Astrocyte (in vitro differentiated cells and primary cell): ENCODE results near the gene ACTL6B. TPM values are rescaled to one million over a fixed set of nuclear protein-coding genes. Genes with fewer than 3 reads are reported as not detected.

Source experiments
- DNase-seq: peaks from one replicate; pipeline ENCODE4 v3.0.0-alpha.2; 2010; ENCODE audit warnings: low read depth
- FAIRE-seq: peaks from 2 replicates; lab custom pipeline; 2011; peaks lifted over from hg19 to GRCh38; lab: Jason Lieb, UNC
- H2AFZ ChIP-seq: 2 replicates; pipeline ENCODE4 v1.6.0; 2012; ENCODE audit warnings: low read depth, low read length, inconsistent platforms
- H3K27ac ChIP-seq: 2 replicates; pipeline ENCODE4 v1.5.1; 2011; ENCODE audit warnings: low read depth, low read length, inconsistent platforms
- H3K27me3 ChIP-seq: 2 replicates; pipeline ENCODE4 v1.6.0; 2011; ENCODE audit warnings: low read length, inconsistent platforms; ENCODE audit not compliant: insufficient read depth
- H3K36me3 ChIP-seq: 2 replicates; pipeline ENCODE4 v1.5.1; 2011; ENCODE audit warnings: low read length, inconsistent platforms; ENCODE audit not compliant: insufficient read depth
- H3K4me1 ChIP-seq: 2 replicates; pipeline ENCODE4 v1.5.1; 2011; ENCODE audit warnings: low read length, inconsistent platforms; ENCODE audit not compliant: insufficient read depth
- H3K4me2 ChIP-seq: 2 replicates; pipeline ENCODE4 v1.6.0; 2012; ENCODE audit warnings: low read length, inconsistent platforms
- H3K4me3 ChIP-seq: 2 replicates; pipeline ENCODE4 v1.5.1; 2011; ENCODE audit warnings: low read depth, mild to moderate bottlenecking, low read length, inconsistent platforms; ENCODE audit not compliant: insufficient read depth
- H3K79me2 ChIP-seq: 2 replicates; pipeline ENCODE4 v1.6.0; 2012; ENCODE audit warnings: mild to moderate bottlenecking, low read length, inconsistent platforms; ENCODE audit not compliant: insufficient read depth
- H3K9ac ChIP-seq: 2 replicates; pipeline ENCODE4 v1.6.0; 2012; ENCODE audit warnings: mild to moderate bottlenecking, low read length, inconsistent platforms
- H3K9me3 ChIP-seq: 2 replicates; pipeline ENCODE4 v1.5.1; 2012; ENCODE audit warnings: low read depth, mild to moderate bottlenecking, low read length, inconsistent platforms; ENCODE audit not compliant: insufficient read depth
- H4K20me1 ChIP-seq: 2 replicates; pipeline ENCODE4 v1.6.0; 2012; ENCODE audit warnings: low read length, inconsistent platforms; ENCODE audit not compliant: insufficient read depth
- H3K27ac Mint-ChIP-seq: one replicate; pipeline ENCODE4 v1.8.0; 2021; ENCODE audit warnings: mild to moderate bottlenecking, mixed read lengths; ENCODE audit not compliant: unreplicated experiment
- H3K27me3 Mint-ChIP-seq: one replicate; pipeline ENCODE4 v1.8.0; 2021; ENCODE audit warnings: low read depth, mixed read lengths; ENCODE audit not compliant: unreplicated experiment
- H3K36me3 Mint-ChIP-seq: one replicate; pipeline ENCODE4 v1.8.0; 2021; ENCODE audit warnings: low read depth, mixed read lengths; ENCODE audit not compliant: unreplicated experiment
- H3K4me1 Mint-ChIP-seq: one replicate; pipeline ENCODE4 v1.8.0; 2021; ENCODE audit warnings: low read depth, mixed read lengths; ENCODE audit not compliant: unreplicated experiment
- H3K4me3 Mint-ChIP-seq: one replicate; pipeline ENCODE4 v1.8.0; 2021; ENCODE audit warnings: mild to moderate bottlenecking, moderate library complexity, mixed read lengths; ENCODE audit not compliant: unreplicated experiment
- H3K9me3 Mint-ChIP-seq: one replicate; pipeline ENCODE4 v1.8.0; 2021; ENCODE audit warnings: mild to moderate bottlenecking, mixed read lengths; ENCODE audit not compliant: unreplicated experiment
- EZH2 ChIP-seq: IDR thresholded peaks from 2 replicates; pipeline ENCODE4 v1.6.1; 2012; ENCODE audit warnings: mild to moderate bottlenecking, low read length, inconsistent platforms; ENCODE audit not compliant: insufficient read depth
- total RNA-seq: library from RNA; stranded (reverse); gene quantifications from 2 replicates; pipeline ENCODE4 v1.2.1, GENCODE V29; 2021
- TF ChIP-seq, protein P1 (sequence below): IDR thresholded peaks from 2 replicates; pipeline ENCODE4 v1.5.1; 2011; ENCODE audit warnings: low read depth, mild to moderate bottlenecking, inconsistent platforms, low read length, moderate library complexity; ENCODE audit not compliant: insufficient read depth

Gene ACTL6B
- total RNA-seq, 1 donor from 2014 or later = not detected

DNA sequence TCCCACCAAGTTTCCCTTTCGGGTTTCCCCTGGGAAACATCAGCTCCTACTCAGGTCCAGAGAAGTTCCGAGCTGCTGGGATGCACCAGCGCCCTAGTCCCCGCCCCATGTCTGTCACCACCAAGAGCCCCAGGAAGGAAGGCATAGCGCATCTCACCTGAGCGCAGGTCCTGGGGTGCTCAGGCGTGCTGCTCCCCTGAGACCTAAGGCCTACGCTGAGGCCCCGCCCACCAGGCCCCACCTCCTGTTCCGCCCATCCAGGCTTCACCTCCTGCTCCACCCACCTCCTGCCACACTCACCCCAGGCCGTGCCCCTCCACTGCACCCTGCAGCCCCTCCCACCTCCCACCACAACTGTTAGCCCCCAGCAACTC lies 13.7 kb downstream of the ACTL6B start:
- Mint-ChIP-seq H3K4me3 (no peak overlapping the region), H3K27ac (no peak overlapping the region), H3K36me3 (no peaks in the 10 kb centered on the region), H3K9me3 (no peaks in the 10 kb centered on the region), H3K4me1 (no peaks in the 10 kb centered on the region), H3K27me3 (peaks cover 32% of the 10 kb centered on the region)
- Histone ChIP-seq H3K4me2 (no peak overlapping the region), H2AFZ (no peak overlapping the region), H3K4me3 (no peak overlapping the region), H3K9ac (no peak overlapping the region), H3K27me3 (peaks cover 10% of the 10 kb centered on the region), H3K9me3 (no peaks in the 10 kb centered on the region), H3K79me2 (no peaks in the 10 kb centered on the region), H3K36me3 (no peaks in the 10 kb centered on the region), H4K20me1 (no peaks in the 10 kb centered on the region), H3K4me1 (no peaks in the 10 kb centered on the region), H3K27ac (no peak overlapping the region)
- no peak for FAIRE-seq
- no peak for DNase-seq
- TF ChIP-seq EZH2 = no peak
- TF ChIP-seq, protein P1, sequence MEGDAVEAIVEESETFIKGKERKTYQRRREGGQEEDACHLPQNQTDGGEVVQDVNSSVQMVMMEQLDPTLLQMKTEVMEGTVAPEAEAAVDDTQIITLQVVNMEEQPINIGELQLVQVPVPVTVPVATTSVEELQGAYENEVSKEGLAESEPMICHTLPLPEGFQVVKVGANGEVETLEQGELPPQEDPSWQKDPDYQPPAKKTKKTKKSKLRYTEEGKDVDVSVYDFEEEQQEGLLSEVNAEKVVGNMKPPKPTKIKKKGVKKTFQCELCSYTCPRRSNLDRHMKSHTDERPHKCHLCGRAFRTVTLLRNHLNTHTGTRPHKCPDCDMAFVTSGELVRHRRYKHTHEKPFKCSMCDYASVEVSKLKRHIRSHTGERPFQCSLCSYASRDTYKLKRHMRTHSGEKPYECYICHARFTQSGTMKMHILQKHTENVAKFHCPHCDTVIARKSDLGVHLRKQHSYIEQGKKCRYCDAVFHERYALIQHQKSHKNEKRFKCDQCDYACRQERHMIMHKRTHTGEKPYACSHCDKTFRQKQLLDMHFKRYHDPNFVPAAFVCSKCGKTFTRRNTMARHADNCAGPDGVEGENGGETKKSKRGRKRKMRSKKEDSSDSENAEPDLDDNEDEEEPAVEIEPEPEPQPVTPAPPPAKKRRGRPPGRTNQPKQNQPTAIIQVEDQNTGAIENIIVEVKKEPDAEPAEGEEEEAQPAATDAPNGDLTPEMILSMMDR = no peak

DNA sequence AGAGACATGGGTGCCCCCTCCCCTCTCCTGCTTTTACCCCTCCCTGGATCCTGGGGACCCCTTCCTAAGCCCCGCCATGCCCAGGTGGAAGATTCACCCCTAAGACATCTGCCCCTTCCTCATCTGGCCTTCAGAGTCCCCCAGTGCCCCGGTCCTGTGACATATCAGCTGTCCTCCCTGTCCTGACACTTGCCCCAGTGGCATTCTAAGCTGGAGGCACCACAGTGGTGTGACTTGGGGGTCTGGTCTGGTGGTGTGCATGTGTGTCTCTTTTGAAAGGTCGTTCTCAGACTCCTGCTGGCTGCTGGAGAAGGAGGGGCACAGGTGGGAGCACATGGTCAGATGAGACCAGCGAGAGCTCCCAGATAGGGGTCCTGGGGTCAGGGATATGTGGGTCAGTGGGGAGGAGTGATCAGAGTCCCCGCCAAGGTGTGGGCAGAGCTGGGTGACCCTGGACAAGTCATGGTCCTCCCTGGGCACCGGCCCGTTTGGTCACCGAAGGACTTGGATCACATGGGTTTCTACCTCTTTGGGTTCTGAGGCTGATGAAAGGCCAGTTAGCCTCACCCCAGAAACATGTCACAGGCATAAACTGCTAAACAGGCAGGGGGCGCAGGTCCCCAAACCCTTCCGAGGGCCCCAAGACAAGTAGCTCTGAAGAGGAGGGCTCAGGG lies 14.3 kb downstream of the ACTL6B start:
- no peak overlapping the region for H3K27ac Mint-ChIP-seq
- no peaks in the 10 kb centered on the region for H3K9me3 ChIP-seq
- no peaks in the 10 kb centered on the region for H3K4me1 Mint-ChIP-seq
- peaks cover 10% of the 10 kb centered on the region for H3K27me3 ChIP-seq
- no peak overlapping the region for H3K27ac ChIP-seq
- no peak overlapping the region for H3K4me2 ChIP-seq
- no peaks in the 10 kb centered on the region for H3K79me2 ChIP-seq
- H4K20me1 ChIP-seq = no peaks in the 10 kb centered on the region
- H3K4me3 ChIP-seq = no peak overlapping the region
- no peak overlapping the region for H3K4me3 Mint-ChIP-seq
- H3K9me3 Mint-ChIP-seq = no peaks in the 10 kb centered on the region
- H3K36me3 Mint-ChIP-seq = no peaks in the 10 kb centered on the region
- peaks cover 29% of the 10 kb centered on the region for H3K27me3 Mint-ChIP-seq
- no peak overlapping the region for H2AFZ ChIP-seq
- no peaks in the 10 kb centered on the region for H3K36me3 ChIP-seq
- DNase-seq = no peak
- no peak overlapping the region for H3K9ac ChIP-seq
- TF ChIP-seq, protein P1 = no peak
- no peak for TF ChIP-seq EZH2
- H3K4me1 ChIP-seq = no peaks in the 10 kb centered on the region
- no peak for FAIRE-seq

DNA sequence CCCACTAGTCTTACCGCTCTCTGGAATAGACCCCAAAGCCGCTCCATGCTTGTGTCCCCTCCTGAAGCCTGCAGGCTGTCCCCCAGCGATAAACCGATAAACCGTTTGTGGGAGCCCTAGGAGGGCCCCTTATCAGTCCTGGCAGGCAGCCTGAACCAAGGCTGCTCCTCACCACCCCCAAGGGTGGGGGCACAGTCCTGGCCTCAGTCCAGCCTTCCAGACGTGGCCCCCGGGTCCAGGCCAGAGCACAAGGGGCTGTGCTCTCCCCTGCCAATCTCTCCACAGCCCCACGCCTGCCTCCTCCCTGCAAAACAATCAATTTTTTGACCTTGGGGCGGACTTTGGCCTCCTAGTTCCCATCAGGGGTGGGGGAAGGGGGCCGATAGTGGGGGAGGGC lies 14.8 kb downstream of the ACTL6B start, which contains the start of gene TFR2:
TSS of gene TFR2 (minus strand) at position 90 of the 397 bp plus-strand sequence. CDS start at position 47, 43 bp downstream.
- no peak within 1 kb of the TSS for H3K27ac ChIP-seq

More for the DNA sequence above, 14.8 kb downstream of the ACTL6B start, which contains the start of gene TFR2:
- no peaks in the 10 kb centered on the region for H3K4me1 ChIP-seq
- H3K36me3 Mint-ChIP-seq = peaks cover 2% of the 10 kb centered on the region
- no peaks in the 10 kb centered on the region for H4K20me1 ChIP-seq
- no peak for FAIRE-seq
- no peak within 1 kb of the TSS for H3K4me3 Mint-ChIP-seq
- no peak for TF ChIP-seq EZH2
- TF ChIP-seq, protein P1 = no peak
- H3K27me3 Mint-ChIP-seq = peaks cover 29% of the 10 kb centered on the region
- DNase-seq = no peak
- H3K27me3 ChIP-seq = peaks cover 12% of the 10 kb centered on the region
- no peaks in the 10 kb centered on the region for H3K4me1 Mint-ChIP-seq
- H3K9me3 Mint-ChIP-seq = peaks cover 2% of the 10 kb centered on the region
- H3K4me3 ChIP-seq = no peak within 1 kb of the TSS
- no peak within 1 kb of the TSS for H3K4me2 ChIP-seq
- no peak within 1 kb of the TSS for H2AFZ ChIP-seq
- H3K9ac ChIP-seq = no peak within 1 kb of the TSS
- H3K9me3 ChIP-seq = no peaks in the 10 kb centered on the region
- H3K27ac Mint-ChIP-seq = no peak within 1 kb of the TSS
- H3K79me2 ChIP-seq = no peaks in the 10 kb centered on the region
- no peaks in the 10 kb centered on the region for H3K36me3 ChIP-seq
